Prostate gland (tissue), 2 donors: ENCODE measurements around the gene ZNF598.

ENCODE experiments used
- CTCF ChIP-seq, 4 experiments: fragments of 200-600 bp in 2 of 4; fragments of 450-650 bp in 2 of 4; sonication (generic) in 2 of 4; IDR thresholded peaks; 1 replicate in 3 of 4; 2 replicates in 1 of 4; pipeline ENCODE4 v1.5.1; 2016 to 2019; ENCODE audit warnings: antibody characterized with exemption in 4 of 4, mild to moderate bottlenecking in 2 of 4, moderate library complexity in 2 of 4
- POLR2A ChIP-seq: fragments of 450-650 bp; IDR thresholded peaks from one replicate; pipeline ENCODE4 v1.6.1; 2016; ENCODE audit warnings: antibody characterized with exemption, mild to moderate bottlenecking
- POLR2AphosphoS5 ChIP-seq: sonication (generic); formaldehyde crosslinking; IDR thresholded peaks from one replicate; pipeline ENCODE4 v1.6.1; 2017; ENCODE audit warnings: antibody characterized with exemption

GRCh38 chr16:1974157-1975070 lies 35.2 kb downstream of the ZNF598 start:
- no peak for TF ChIP-seq POLR2A
- TF ChIP-seq CTCF (IDR thresholded peaks at IDR 0.05), result no peak
- TF ChIP-seq POLR2AphosphoS5, result no peak
